GM12891 (cell line): ENCODE data around the gene IPCEF1.

Experiments used
- POLR2A ChIP-seq: IDR thresholded peaks from 2 replicates; pipeline ENCODE4 v1.6.1; 2011; ENCODE audit warnings: low read depth, low read length, control low read depth
- POLR2AphosphoS5 ChIP-seq: IDR thresholded peaks from 2 replicates; pipeline ENCODE4 v1.6.1; 2011; ENCODE audit warnings: low read depth, low read length, control low read depth
- TAF1 ChIP-seq: IDR thresholded peaks from 2 replicates; pipeline ENCODE4 v1.6.1; 2011; ENCODE audit warnings: low read depth, low read length, control low read depth

DNA sequence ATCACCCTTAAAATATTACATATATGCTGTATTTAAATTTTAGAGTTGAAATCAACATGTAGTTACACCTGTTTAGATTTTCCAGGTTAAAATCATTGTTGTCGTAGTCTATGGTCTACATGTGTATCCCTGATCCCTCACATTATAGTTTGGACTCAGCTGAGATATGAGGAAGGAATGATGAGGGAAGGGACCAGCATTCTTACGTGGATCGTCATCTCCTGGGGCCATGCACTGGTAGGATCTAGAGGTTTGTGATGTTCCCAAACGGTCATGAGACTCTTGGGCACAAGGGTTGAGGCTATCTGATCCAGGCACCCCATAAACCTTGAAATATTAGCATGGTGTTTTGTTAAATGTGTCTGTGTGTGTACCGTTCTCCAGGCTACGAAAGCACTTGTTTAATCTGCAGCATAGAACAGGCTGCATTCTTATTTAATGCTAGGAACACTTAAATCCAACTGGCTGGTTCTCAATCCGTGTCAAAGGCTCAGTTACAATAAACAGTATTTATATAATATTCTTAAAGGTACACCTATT, 55.4 kb downstream of the IPCEF1 start:
- no peak for TF ChIP-seq POLR2A
- no peak for TF ChIP-seq POLR2AphosphoS5
- no peak for TF ChIP-seq TAF1
